Fibroblast of lung (primary cell): ENCODE results near the gene COMT. TPM values are rescaled to one million over a fixed set of nuclear protein-coding genes. Genes with fewer than 3 reads are reported as not detected.

Source experiments
- DNase-seq, 2 donors: peaks; one replicate each; pipeline versions ENCODE4 v3.0.0 to v3.0.0-alpha.2; 2010; ENCODE audit warnings: low read depth in 2 of 2
- H2AFZ ChIP-seq: 2 replicates; pipeline ENCODE4 v1.5.1; 2012; ENCODE audit warnings: low read length, control low read depth, inconsistent platforms
- H3K27ac ChIP-seq: 2 replicates; pipeline ENCODE4 v1.5.1; 2011; ENCODE audit warnings: low read length, control low read depth; ENCODE audit not compliant: insufficient read depth
- H3K27me3 ChIP-seq: 2 replicates; pipeline ENCODE4 v1.5.1; 2011; ENCODE audit warnings: mild to moderate bottlenecking, low read length; ENCODE audit not compliant: control insufficient read depth, insufficient read depth
- H3K36me3 ChIP-seq: 2 replicates; pipeline ENCODE4 v1.5.1; 2011; ENCODE audit warnings: low read length; ENCODE audit not compliant: control insufficient read depth, insufficient read depth
- H3K4me1 ChIP-seq: 2 replicates; pipeline ENCODE4 v1.5.1; 2011; ENCODE audit warnings: low read length; ENCODE audit not compliant: control insufficient read depth, insufficient read depth; ENCODE audit errors: extremely low read depth
- H3K4me2 ChIP-seq: 2 replicates; pipeline ENCODE4 v1.5.1; 2011; ENCODE audit warnings: low read length, control low read depth; ENCODE audit not compliant: insufficient read depth; ENCODE audit errors: extremely low read depth
- H3K4me3 ChIP-seq, 4 experiments: fragments of 200-600 bp in 1 of 4; sonication (generic) in 1 of 4; replicated peaks in 1 of 4; 2 replicates each; pipeline ENCODE4 v1.5.1; 2011 to 2016; ENCODE audit warnings: low read length in 4 of 4, low read depth in 3 of 4, mild to moderate bottlenecking in 3 of 4, control low read depth in 2 of 4, inconsistent platforms in 1 of 4, mixed read lengths in 1 of 4; ENCODE audit not compliant: insufficient read depth in 1 of 4; ENCODE audit errors: control extremely low read depth in 1 of 4
- H3K79me2 ChIP-seq: 2 replicates; pipeline ENCODE4 v1.5.1; 2012; ENCODE audit warnings: mild to moderate bottlenecking, low read length, inconsistent platforms; ENCODE audit not compliant: control insufficient read depth, insufficient read depth
- H3K9ac ChIP-seq: 2 replicates; pipeline ENCODE4 v1.5.1; 2011; ENCODE audit warnings: mild to moderate bottlenecking, low read length, control low read depth; ENCODE audit not compliant: insufficient read depth
- H3K9me3 ChIP-seq: 2 replicates; pipeline ENCODE4 v1.5.1; 2012; ENCODE audit warnings: low read depth, low read length; ENCODE audit not compliant: control insufficient read depth, insufficient read depth
- H4K20me1 ChIP-seq: 2 replicates; pipeline ENCODE4 v1.5.1; 2011; ENCODE audit warnings: low read length; ENCODE audit not compliant: control insufficient read depth, insufficient read depth; ENCODE audit errors: extremely low read depth
- CTCF ChIP-seq, 2 donors: IDR thresholded peaks in 1 of 2; conservative IDR thresholded peaks in 1 of 2; 1 replicate in 1 of 2; 2 replicates in 1 of 2; pipeline ENCODE4 v1.5.1; 2011 to 2012; ENCODE audit warnings: low read length in 2 of 2, control low read depth in 1 of 2, inconsistent platforms in 1 of 2, low read depth in 1 of 2, mild to moderate bottlenecking in 1 of 2
- EZH2 ChIP-seq: IDR thresholded peaks from 2 replicates; pipeline ENCODE4 v1.5.1; 2012; ENCODE audit warnings: low read length, control low read depth, mild to moderate bottlenecking; ENCODE audit errors: missing control alignments
- polyA plus RNA-seq, 2 donors: library from polyadenylated mRNA; depleted of rRNA in 1 of 2; stranded (reverse) in 1 of 2; unstranded in 1 of 2; fragments of >200 nt; gene quantifications; 2 replicates each; pipeline ENCODE4 v1.2.1, GENCODE V29; 2011 to 2012; ENCODE audit warnings: missing spikeins in 1 of 2
- total RNA-seq: library from RNA; depleted of rRNA; stranded (reverse); fragments of >200 nt; gene quantifications from 2 replicates; pipeline ENCODE4 v1.2.1, GENCODE V29; 2014

The COMT gene
- total and polyA plus RNA-seq, 2 donors (not counting 1 experiment from before 2014, with no cell fraction given), result 208 to 305 TPM

GRCh38 chr22:19972652-19973550 is 31.3 kb downstream of the COMT start:
- Histone ChIP-seq H3K27ac (no peak overlapping the region), H3K4me2 (no peak overlapping the region), H3K79me2 (no peaks in the 10 kb centered on the region), H3K9me3 (no peaks in the 10 kb centered on the region), H3K9ac (no peak overlapping the region), H2AFZ (no peak overlapping the region), H3K4me3 (no peak overlapping the region), H3K36me3 (peaks cover 16% of the 10 kb centered on the region), H3K4me1 (no peaks in the 10 kb centered on the region), H4K20me1 (no peaks in the 10 kb centered on the region), H3K27me3 (no peaks in the 10 kb centered on the region)
- TF ChIP-seq CTCF (conservative IDR thresholded peaks at IDR 0.05 in 1 of 2, IDR thresholded peaks at IDR 0.05 in 1 of 2; ENCODE audit: low read depth in 1 of 2, low read length in 2 of 2), result no peak
- TF ChIP-seq EZH2, result no peak
- DNase-seq, result no peak

- Histone ChIP-seq H4K20me1 (no peaks in the 10 kb centered on the region), H3K4me1 (no peaks in the 10 kb centered on the region), H3K27ac (no peak overlapping the region), H3K4me3 (no peak overlapping the region), H2AFZ (no peak overlapping the region), H3K36me3 (peaks cover 12% of the 10 kb centered on the region), H3K9ac (no peak overlapping the region), H3K79me2 (no peaks in the 10 kb centered on the region), H3K4me2 (no peak overlapping the region), H3K9me3 (no peaks in the 10 kb centered on the region), H3K27me3 (no peaks in the 10 kb centered on the region)
- TF ChIP-seq CTCF (conservative IDR thresholded peaks at IDR 0.05 in 1 of 2, IDR thresholded peaks at IDR 0.05 in 1 of 2; ENCODE audit: low read depth in 1 of 2, low read length in 2 of 2) (no peak), EZH2 (no peak)
- DNase-seq, result no peak
Measured at GRCh38 chr22:19973551-19974267, 32.1 kb downstream of the COMT start.

- no peak overlapping the region for H2AFZ ChIP-seq
- no peak overlapping the region for H3K4me2 ChIP-seq
- H3K9ac ChIP-seq, result no peak overlapping the region
- no peak overlapping the region for H3K4me3 ChIP-seq
- no peaks in the 10 kb centered on the region for H3K9me3 ChIP-seq
- H3K36me3 ChIP-seq, result peaks cover 12% of the 10 kb centered on the region
- H4K20me1 ChIP-seq, result no peaks in the 10 kb centered on the region
- H3K27me3 ChIP-seq, result no peaks in the 10 kb centered on the region
- TF ChIP-seq CTCF (conservative IDR thresholded peaks at IDR 0.05 in 1 of 2, IDR thresholded peaks at IDR 0.05 in 1 of 2; ENCODE audit: low read depth in 1 of 2, low read length in 2 of 2) (no peak), EZH2 (no peak)
- no peaks in the 10 kb centered on the region for H3K4me1 ChIP-seq
- peak; percentile 32 to 79 for DNase-seq
- H3K79me2 ChIP-seq, result no peaks in the 10 kb centered on the region
- no peak overlapping the region for H3K27ac ChIP-seq
Measured at GRCh38 chr22:19974268-19974861, 32.8 kb downstream of the COMT start.
